Liver (tissue), 3 donors: ENCODE data around the gene HOXA5.

Experiments used
- ATF3 ChIP-seq: IDR thresholded peaks from 2 replicates; pipeline ENCODE4 v1.6.1; 2016; ENCODE audit warnings: antibody characterized with exemption
- CTCF ChIP-seq: fragments of 150-350 bp; IDR thresholded peaks from 2 replicates; pipeline ENCODE4 v1.5.1; 2017; ENCODE audit warnings: improper control_type of control experiment, low read depth, low read length; ENCODE audit not compliant: missing input control
- EGR1 ChIP-seq, 2 donors: IDR thresholded peaks; 2 replicates each; pipeline ENCODE4 v1.6.1; 2016 to 2018; ENCODE audit warnings: antibody characterized with exemption in 2 of 2, low read depth in 2 of 2
- FOXA1 ChIP-seq: IDR thresholded peaks from 2 replicates; pipeline ENCODE4 v1.6.1; 2016; ENCODE audit warnings: antibody characterized with exemption
- GABPA ChIP-seq, 2 donors: IDR thresholded peaks in 1 of 2; conservative IDR thresholded peaks in 1 of 2; 2 replicates each; pipeline ENCODE4 v1.6.1; 2016; ENCODE audit warnings: antibody characterized with exemption in 2 of 2, mild to moderate bottlenecking in 1 of 2, moderate library complexity in 1 of 2
- HNF4G ChIP-seq: IDR thresholded peaks from 2 replicates; pipeline ENCODE4 v1.6.1; 2016; ENCODE audit warnings: antibody characterized with exemption
- JUND ChIP-seq, 2 donors: IDR thresholded peaks; 2 replicates each; pipeline ENCODE4 v1.6.1; 2016; ENCODE audit warnings: antibody characterized with exemption in 2 of 2
- MAX ChIP-seq: IDR thresholded peaks from 2 replicates; pipeline ENCODE4 v1.6.1; 2016; ENCODE audit warnings: antibody characterized with exemption
- RAD21 ChIP-seq, 2 donors: IDR thresholded peaks; 2 replicates each; pipeline ENCODE4 v1.6.1; 2016; ENCODE audit warnings: antibody characterized with exemption in 2 of 2, mild to moderate bottlenecking in 2 of 2
- REST ChIP-seq: IDR thresholded peaks from 2 replicates; pipeline ENCODE4 v1.6.1; 2016; ENCODE audit warnings: antibody characterized with exemption, mild to moderate bottlenecking
- TAF1 ChIP-seq: conservative IDR thresholded peaks from 2 replicates; pipeline ENCODE4 v1.6.1; 2016; ENCODE audit warnings: antibody characterized with exemption, mild to moderate bottlenecking
- YY1 ChIP-seq: IDR thresholded peaks from 2 replicates; pipeline ENCODE4 v1.6.1; 2016; ENCODE audit warnings: antibody characterized with exemption, mild to moderate bottlenecking
- ZBTB33 ChIP-seq: IDR thresholded peaks from 2 replicates; pipeline ENCODE4 v1.6.1; 2016; ENCODE audit warnings: antibody characterized with exemption
- donor health status: healthy.
- donor health status: healthy.

GRCh38 chr7:27113991-27114769 is 29.3 kb downstream of the HOXA5 start:
- TF ChIP-seq CTCF (no peak), EGR1 (IDR thresholded peaks at IDR 0.05; ENCODE audit: low read depth in 2 of 2) (no peak), REST (no peak), FOXA1 (no peak), MAX (no peak), JUND (IDR thresholded peaks at IDR 0.05) (no peak), RAD21 (IDR thresholded peaks at IDR 0.05) (no peak), GABPA (IDR thresholded peaks at IDR 0.05 in 1 of 2, conservative IDR thresholded peaks at IDR 0.05 in 1 of 2) (no peak), ZBTB33 (no peak), ATF3 (no peak), TAF1 (no peak), HNF4G (no peak), YY1 (no peak)
